GM12891 (cell line): Measurements from ENCODE around the gene ZNF512.

Source experiments
- PAX5 ChIP-seq: IDR thresholded peaks from 2 replicates; pipeline ENCODE4 v1.6.1; 2011; ENCODE audit warnings: low read length, moderate library complexity, mild to moderate bottlenecking; ENCODE audit not compliant: insufficient read depth, severe bottlenecking
- POLR2A ChIP-seq: IDR thresholded peaks from 2 replicates; pipeline ENCODE4 v1.6.1; 2011; ENCODE audit warnings: low read depth, low read length, control low read depth
- POLR2AphosphoS5 ChIP-seq: IDR thresholded peaks from 2 replicates; pipeline ENCODE4 v1.6.1; 2011; ENCODE audit warnings: low read depth, low read length, control low read depth
- SPI1 ChIP-seq: IDR thresholded peaks from 2 replicates; pipeline ENCODE4 v1.6.1; 2011; ENCODE audit warnings: low read depth, low read length, control low read depth
- TAF1 ChIP-seq: IDR thresholded peaks from 2 replicates; pipeline ENCODE4 v1.6.1; 2011; ENCODE audit warnings: low read depth, low read length, control low read depth

DNA sequence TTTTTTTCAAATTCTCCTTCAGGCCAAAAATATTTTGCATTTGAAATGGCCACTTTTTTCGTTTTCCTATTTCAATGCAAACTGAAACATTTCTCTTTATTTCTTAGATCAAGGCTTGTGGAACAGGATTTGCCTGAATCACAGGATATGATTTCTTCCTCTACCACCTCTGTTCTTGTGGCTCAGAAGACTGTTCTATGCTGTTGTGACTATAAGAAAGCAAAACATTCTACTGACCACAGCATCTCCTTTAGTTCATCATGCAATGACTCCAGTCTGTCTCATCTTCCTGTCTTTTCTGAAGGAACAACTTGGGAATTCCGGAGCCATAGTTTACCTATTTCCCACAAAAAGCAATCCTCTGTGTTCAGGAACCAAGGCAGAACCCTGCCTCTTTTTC lies 16.2 kb upstream of the ZNF512 start:
- no peak for TF ChIP-seq POLR2A
- TF ChIP-seq POLR2AphosphoS5 = no peak
- no peak for TF ChIP-seq TAF1
- no peak for TF ChIP-seq PAX5
- TF ChIP-seq SPI1 = no peak
